Myocyte (in vitro differentiated cells): ENCODE measurements around the gene SNRPA1. TPM values are rescaled to one million over a fixed set of nuclear protein-coding genes. Genes with fewer than 3 reads are reported as not detected.

ENCODE experiments used
- DNase-seq: peaks from one replicate; pipeline ENCODE4 v3.0.0-alpha.2; 2012; ENCODE audit warnings: low read depth
- total RNA-seq: library from RNA; depleted of rRNA; stranded (reverse); fragments of >200 nt; gene quantifications from 2 replicates; pipeline ENCODE4 v1.2.3, GENCODE V29; 2014

The SNRPA1 gene
- total RNA-seq, 1 donor from 2014 or later: 15.4 TPM

DNA sequence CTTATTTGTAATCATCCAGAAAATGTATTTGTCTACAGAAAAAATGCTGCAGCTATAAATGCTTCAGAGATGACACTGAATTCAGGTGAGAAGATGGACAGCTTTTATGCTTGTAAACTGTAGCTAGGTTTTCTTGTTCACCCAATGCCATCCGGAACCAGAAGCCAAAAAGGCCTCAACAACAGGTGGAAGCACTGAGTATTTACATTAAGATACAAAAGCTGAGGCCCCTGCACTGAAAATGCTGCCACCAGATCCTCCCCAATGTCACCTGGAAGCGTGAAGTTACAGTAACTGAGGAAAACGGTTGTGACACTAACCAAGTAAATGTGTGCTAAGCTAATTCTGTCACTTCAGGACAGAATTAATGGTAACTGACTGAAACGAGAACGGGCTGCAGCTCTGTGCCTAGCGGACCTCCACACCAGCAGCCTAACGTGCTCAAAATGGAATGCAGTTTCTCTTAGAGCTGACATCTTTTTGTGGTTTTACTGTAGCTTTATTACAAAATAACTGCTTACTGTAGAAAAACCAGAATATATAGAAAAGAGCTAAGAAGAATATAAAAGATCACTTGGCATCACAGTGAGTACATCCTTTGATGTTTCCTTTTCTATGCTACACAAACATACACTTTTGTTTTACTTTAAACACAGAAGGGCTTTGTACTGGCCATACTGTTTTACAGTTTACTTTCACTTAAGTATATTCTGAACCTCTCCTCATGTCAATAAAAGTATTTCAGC lies 50.8 kb downstream of the SNRPA1 start:
- no peak for DNase-seq

DNA sequence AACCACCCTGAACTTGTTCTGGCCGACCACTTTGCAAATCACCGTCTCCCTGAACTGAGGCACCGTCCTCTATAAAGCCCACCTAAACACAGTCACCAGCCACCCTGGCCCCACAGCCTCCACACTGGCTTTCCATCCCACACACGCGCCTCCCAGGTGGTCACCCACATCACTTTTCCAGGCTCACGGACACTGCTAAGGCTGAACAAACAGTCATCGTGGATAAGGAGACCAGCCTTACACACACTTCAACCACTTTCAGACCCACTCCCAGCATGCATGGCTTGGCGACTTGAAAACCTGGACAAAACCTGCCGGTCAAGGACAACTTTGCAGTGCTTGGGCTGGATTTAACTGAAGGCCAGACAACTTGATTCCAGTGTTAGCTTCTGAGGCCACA lies 51.6 kb downstream of the SNRPA1 start:
- DNase-seq: no peak

DNA sequence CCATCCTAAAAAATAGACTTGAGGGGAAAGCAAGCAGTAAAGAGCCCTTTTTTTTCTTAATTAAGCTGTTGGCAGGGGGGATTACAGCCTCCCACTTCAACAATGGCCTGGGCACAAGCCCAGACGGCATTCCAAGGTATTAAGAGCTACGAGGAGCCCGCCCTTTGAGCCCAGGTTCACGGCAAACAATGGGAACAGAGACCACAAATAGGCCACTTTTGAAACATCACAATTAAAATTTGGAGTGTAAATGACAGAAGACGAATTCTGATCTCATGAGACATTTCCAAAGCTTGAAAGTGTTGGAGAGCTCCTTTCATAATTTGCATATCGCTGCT lies 52.1 kb downstream of the SNRPA1 start:
- no peak for DNase-seq

DNA sequence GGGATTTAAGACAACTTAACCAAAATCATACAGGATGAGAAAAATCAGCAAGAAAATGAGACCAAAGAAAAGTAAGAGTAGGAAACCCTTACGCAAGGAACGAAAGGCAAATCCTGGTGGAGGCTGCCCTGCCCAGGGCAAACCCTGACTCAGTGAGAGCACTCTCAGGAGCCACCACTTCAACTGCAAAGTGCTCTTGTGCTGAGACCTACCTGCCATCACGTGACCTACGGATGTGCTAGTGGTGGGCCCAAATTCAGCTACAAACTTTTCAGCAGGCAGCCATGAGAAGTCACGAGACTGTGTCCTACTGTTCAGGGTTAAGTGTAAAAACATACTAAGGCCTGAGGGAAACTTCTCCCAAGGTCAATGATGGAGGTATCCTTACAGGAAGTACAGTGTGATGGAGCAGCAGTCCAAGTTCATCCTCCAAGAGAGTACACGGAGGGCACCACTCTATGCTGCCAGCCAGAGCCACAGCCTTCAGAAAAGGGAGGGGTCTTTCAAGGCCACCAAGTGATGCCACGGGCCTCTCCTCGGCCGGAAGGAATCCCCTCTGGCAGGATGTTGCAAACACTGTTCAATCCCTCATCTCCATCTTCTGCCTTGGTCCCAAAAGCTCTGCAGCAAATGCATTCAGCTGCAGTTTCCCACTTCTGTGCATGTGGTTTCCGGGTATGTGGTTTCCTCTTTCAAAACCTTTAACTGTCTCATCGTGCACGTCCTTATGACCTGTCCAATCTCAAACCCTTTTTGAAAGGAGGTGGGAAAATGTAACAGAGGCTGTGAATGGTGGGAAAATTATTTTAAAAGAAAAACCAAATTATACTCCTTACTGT lies 52.7 kb downstream of the SNRPA1 start:
- peak; percentile 53 for DNase-seq

DNA sequence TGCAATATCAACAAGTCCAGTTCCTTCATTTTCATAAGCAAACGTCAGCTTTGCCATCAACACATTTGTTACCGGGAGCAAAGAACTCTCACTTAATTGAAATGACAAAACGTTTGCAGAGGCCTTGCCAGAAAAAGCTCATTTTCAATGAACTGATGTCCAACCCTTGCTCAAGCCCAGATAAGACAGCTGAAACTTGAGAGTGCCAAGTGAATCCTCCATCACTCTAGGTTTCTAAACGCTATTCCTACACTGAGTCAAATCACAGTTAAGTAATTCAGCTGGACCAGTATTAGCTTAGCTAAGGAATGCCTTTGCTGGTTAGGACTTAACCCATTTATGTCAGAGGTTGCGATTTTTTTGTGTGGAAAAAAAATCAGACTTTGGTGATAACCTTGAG lies 54.7 kb downstream of the SNRPA1 start:
- peak; percentile 40 for DNase-seq

DNA sequence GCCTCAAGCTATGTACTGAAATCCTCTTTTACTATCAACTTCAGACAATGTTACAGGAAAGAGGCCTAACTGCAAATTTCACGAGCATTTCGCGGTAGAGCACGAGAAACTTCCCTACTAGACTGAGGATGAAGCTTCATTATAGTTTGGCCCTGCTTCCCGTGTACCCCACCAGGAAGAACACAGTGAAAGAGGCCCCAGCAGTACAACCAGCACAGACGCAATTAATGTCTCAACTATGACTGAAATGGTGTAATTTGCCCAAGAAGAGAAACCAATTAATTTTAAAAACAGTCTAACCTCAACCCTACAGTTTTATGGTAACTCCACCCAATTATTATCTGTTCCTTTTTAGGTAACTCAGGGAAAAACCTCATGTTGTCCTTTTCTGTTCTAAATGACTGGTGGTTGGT lies 55.3 kb downstream of the SNRPA1 start:
- DNase-seq: no peak

DNA sequence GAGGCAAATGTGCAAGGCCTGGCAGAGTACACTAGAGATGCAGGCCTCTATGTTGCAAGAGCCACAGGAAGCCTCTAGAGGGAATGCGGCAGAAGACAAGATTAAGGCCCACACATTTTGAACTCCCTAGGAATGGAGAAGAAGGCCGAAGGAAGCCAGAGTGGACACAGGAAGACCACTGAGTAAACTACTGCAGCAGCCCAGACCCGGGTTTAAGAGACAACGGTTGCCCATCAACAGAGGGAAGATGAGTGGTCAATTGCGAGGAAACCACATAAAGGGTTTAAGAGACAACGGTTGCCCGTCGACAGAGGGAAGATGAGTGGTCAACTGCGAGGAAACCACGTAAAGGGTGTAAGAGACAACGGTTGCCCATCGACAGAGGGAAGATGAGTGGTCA lies 57.8 kb downstream of the SNRPA1 start:
- DNase-seq: no peak

DNA sequence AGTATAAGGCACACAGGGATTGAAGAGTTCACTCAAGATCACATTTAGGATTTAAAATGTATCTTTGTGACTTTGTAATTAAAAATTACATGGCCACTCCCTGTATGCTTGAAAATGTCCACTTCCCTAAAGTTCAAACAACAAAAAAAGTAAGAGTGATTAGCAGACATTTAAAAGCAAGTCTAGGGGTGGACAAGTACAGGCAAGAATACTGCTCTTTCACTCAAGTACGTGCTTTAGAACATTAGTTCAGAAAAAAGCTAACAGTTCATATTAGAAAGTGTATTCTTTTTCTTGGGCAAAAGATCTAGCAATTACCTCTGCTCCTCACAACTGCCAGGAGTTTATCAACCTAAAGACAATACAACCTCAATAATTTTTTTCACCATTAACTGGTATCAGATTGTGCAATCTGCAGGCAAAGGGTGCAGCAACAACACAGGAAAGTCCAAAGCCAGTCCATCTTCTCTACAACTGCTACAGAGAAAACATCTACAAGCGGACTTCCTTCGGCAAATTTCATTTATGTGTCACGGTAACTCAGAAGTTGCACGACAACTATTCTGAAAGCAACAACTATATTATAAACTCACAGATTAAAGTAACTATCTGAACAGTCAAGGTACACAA lies 61.3 kb downstream of the SNRPA1 start:
- DNase-seq: no peak

DNA sequence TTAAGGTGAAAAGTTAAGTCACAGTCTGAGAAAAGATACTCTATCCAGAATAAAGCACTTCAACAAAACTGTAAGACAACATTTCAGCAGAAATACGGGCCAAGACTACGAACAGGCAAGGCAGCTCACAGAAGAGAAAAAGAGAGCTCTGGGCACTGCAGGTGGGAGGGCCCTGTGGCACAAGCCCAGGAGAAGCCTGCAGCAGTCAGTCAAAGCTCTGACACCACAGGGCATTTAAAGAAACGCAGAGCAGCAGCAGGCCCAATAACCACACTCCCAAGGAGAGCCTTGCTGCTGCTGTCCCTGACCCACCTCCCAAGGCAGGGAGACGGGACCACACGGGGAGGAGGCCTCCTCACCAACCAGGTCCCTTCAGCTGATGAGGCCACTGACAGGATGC lies 62.4 kb downstream of the SNRPA1 start:
- DNase-seq: peak; percentile 55

Other genes with a start within 250 kb of the SNRPA1 start
- gene CHSY1, start 43.2 kb downstream of the SNRPA1 start, total RNA-seq: 14.1 and 15.2 TPM in 2 replicates
- 65.6 and 68.0 TPM in 2 replicates for gene SELENOS, start 17.8 kb downstream of the SNRPA1 start, total RNA-seq
- gene PCSK6, start 194.5 kb upstream of the SNRPA1 start, total RNA-seq: 2.2 and 2.5 TPM in 2 replicates